Retinal pigment epithelial cell (primary cell): Measurements from ENCODE around the gene DOCK8.

Experiments
- DNase-seq: peaks from one replicate; pipeline ENCODE4 v3.0.0-alpha.2; 2010; ENCODE audit warnings: low read depth
- H3K4me3 ChIP-seq: 2 replicates; pipeline ENCODE4 v1.5.1; 2011; ENCODE audit warnings: mild to moderate bottlenecking, low read length, control low read depth, moderate library complexity
- CTCF ChIP-seq: conservative IDR thresholded peaks from 2 replicates; pipeline ENCODE4 v1.5.1; 2011; ENCODE audit warnings: low read depth, low read length, control low read depth, inconsistent platforms

The DOCK8 gene

GRCh38 chr9:487429-487828 is 272.8 kb downstream of the DOCK8 start:
- no peak overlapping the region for H3K4me3 ChIP-seq
- DNase-seq = no peak
- no peak for TF ChIP-seq CTCF

- no peak for DNase-seq
- TF ChIP-seq CTCF = no peak
- H3K4me3 ChIP-seq = no peak overlapping the region
These were observed 273.8 kb downstream of the DOCK8 start for GRCh38 chr9:488448-488847.

GRCh38 chr9:489198-490197 is 274.8 kb downstream of the DOCK8 start:
- TF ChIP-seq CTCF = no peak
- no peak overlapping the region for H3K4me3 ChIP-seq
- no peak for DNase-seq

GRCh38 chr9:494764-495163 is 280.1 kb downstream of the DOCK8 start:
- no peak for DNase-seq
- TF ChIP-seq CTCF = no peak
- no peak overlapping the region for H3K4me3 ChIP-seq

- no peak overlapping the region for H3K4me3 ChIP-seq
- DNase-seq = no peak
- TF ChIP-seq CTCF = no peak
These were observed 281.1 kb downstream of the DOCK8 start for GRCh38 chr9:495739-496138.

GRCh38 chr9:503326-503725 is 288.7 kb downstream of the DOCK8 start:
- no peak for TF ChIP-seq CTCF
- DNase-seq = no peak
- H3K4me3 ChIP-seq = peak overlapping the region; percentile 61
